ENCODE measurements around the gene BLVRA.
A peak's percentile ranks its signal among the peaks of the same experiment; 100 is the strongest.
"Not testable (repeated sequence)": the region's sequence is repeated elsewhere in the genome, so short reads cannot be mapped to it uniquely, and the experiment has no call there.

BLVRA gene

DNA sequence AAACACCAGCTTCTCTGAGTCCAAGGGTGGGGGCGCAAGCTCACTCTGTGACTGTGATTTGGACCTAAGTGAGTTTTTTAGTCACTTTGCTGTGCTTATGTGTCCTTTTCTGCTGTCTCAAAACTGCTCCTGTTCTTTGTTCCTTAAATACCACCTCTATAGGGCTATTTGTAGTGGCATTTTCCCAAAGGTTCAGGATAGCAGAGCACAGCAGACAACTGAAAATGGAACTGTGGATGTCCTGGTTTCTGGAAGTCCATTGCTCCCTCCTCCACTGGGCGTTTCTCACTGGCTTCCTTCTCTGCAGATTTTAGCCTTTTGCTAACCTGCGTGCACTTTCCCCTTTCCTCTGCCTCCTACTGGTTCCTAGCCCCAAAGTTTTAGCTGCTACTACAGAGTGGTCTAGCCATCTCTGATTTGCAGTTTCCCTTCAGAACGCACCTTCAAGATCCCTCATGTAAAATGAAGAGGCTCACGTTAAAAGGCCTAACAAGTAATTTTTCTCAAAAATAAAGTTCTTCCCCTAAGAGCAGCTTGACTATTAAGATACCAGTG, 25.6 kb downstream of the BLVRA start:
- TF ChIP-seq, protein P1, sequence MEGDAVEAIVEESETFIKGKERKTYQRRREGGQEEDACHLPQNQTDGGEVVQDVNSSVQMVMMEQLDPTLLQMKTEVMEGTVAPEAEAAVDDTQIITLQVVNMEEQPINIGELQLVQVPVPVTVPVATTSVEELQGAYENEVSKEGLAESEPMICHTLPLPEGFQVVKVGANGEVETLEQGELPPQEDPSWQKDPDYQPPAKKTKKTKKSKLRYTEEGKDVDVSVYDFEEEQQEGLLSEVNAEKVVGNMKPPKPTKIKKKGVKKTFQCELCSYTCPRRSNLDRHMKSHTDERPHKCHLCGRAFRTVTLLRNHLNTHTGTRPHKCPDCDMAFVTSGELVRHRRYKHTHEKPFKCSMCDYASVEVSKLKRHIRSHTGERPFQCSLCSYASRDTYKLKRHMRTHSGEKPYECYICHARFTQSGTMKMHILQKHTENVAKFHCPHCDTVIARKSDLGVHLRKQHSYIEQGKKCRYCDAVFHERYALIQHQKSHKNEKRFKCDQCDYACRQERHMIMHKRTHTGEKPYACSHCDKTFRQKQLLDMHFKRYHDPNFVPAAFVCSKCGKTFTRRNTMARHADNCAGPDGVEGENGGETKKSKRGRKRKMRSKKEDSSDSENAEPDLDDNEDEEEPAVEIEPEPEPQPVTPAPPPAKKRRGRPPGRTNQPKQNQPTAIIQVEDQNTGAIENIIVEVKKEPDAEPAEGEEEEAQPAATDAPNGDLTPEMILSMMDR (IDR thresholded peaks at IDR 0.05; ENCODE audit: insufficient read depth, low read length, missing control alignments) = no peak

DNA sequence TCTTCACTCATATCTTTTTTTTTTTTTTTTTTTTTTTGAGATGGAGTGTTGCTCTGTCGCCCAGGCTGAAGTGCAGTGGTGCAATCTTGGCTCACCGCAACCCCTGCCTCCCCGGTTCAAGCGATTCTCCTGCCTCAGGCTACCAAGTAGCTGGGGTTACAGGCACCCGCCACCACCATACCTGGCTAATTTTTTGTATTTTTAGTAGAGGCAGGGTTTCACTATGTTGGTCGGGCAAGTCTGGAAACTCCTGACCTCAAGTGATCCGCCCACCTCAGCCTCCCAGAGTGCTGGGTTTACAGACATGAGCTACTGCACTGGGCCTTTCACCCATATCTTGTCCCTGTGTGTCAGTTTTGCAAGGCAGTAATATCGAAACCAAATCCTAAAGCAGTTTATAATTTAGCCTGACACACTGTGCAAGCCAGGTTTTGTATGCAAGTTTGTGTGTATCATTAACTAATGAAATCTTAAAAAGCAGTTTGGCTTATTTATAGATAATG, 26.2 kb downstream of the BLVRA start:
- DNase-seq (ENCODE audit: low read depth, low spot score); H3K4me3 ChIP-seq (ENCODE audit: low read depth, low read length): not testable (repeated sequence)
- ChIA-PET POLR2A (interaction anchor here (1.0 kb wide), 1 partner anchor 19 kb away, joined by 3 read pairs; no protein-coding TSS in a partner anchor), CTCF (interaction anchor here (0.7 to 1.3 kb wide), 3 partner anchors 53 to 85 kb away, joined by 3 to 5 read pairs (median 5); no protein-coding TSS in a partner anchor)

More for the DNA sequence above, 25.6 kb downstream of the BLVRA start:
- DNase-seq (ENCODE audit: low read depth, low spot score) = no peak
- CTCF ChIA-PET = interaction anchor here (0.7 kb wide), 1 partner anchor 85 kb away, joined by 3 read pairs; no protein-coding TSS in a partner anchor
- POLR2A ChIA-PET = no interaction called here
- no peak overlapping the region for H3K4me3 ChIP-seq (ENCODE audit: low read depth, low read length)

DNA sequence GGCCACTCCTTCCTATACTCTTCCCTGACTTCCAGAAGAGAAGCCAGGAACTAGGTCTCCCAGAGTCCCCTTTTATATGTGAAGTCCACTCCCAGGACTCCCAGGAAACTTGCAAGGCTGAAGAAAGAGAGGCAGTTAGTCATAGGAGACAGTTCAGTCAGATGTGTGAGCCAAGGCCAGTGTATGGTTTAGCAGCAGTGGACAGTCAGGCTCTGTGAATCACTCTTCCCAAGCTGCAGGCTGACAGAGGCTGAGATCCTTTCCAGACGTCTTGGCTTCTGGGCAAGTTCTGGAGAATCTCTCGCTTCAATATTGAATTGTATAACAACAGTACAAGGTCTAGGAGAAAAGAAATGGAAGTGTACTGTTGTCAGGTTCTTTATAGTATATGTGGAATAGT, 26.9 kb downstream of the BLVRA start:
- POLR2A ChIA-PET = interaction anchor here (1.0 kb wide), 1 partner anchor 20 kb away, joined by 3 read pairs; no protein-coding TSS in a partner anchor
- peak; percentile 55 for DNase-seq (ENCODE audit: low read depth, low spot score)
- TF ChIP-seq, protein P1 (IDR thresholded peaks at IDR 0.05; ENCODE audit: insufficient read depth, low read length, missing control alignments) = no peak
- CTCF ChIA-PET = interaction anchor here (0.7 to 1.3 kb wide), 3 partner anchors 53 to 203 kb away, joined by 3 to 5 read pairs (median 5); partner anchors contain the start of gene STK17A
- H3K4me3 ChIP-seq (ENCODE audit: low read depth, low read length) = no peak overlapping the region

DNA sequence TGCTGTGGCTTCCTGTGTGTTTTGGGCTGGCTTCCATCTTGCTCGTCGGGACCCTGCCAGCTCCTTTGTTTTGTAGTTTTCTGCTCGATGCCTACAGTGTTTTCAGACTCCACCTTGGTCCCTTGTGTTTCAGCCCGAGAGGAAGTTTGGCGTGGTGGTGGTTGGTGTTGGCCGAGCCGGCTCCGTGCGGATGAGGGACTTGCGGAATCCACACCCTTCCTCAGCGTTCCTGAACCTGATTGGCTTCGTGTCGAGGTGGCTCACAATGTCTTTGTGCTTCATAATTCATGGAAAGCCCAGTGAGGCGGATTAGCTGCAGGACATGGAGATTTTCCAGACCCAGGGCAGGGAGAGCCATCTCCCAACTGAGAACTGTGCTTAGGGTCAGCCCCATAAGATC, 29.3 kb downstream of the BLVRA start:
- no peak overlapping the region for H3K4me3 ChIP-seq (ENCODE audit: low read depth, low read length)
- no peak for DNase-seq (ENCODE audit: low read depth, low spot score)
- CTCF ChIA-PET = interaction anchor here (0.7 to 1.4 kb wide), 2 partner anchors 11 to 51 kb away, joined by 3 to 4 read pairs; no protein-coding TSS in a partner anchor
- POLR2A ChIA-PET = no interaction called here
- TF ChIP-seq, protein P1 (IDR thresholded peaks at IDR 0.05; ENCODE audit: insufficient read depth, low read length, missing control alignments) = no peak

DNA sequence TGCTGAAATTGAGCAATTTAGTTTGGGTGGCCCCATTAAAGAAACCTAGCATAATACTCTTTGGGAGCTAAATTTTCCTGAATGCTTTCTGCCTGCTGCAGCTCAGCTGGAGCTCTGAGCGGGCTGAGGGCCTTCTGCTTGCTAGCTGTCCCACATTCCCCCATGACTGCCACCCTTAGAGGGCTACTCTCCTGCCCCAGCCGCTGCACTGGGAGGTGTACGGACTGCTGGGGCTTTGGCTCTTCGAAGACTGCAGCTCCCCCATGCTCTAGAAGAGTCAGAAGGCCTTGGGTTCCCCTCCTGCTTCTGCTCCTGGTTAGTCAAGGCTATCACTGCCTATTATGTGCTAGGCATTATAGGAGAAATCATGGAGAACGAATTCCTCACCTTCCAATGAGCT, 31.5 kb downstream of the BLVRA start:
- CTCF ChIA-PET = interaction anchor here (1.3 to 4.0 kb wide), 2 partner anchors 49 to 208 kb away, joined by 6 to 12 read pairs; partner anchors contain the start of gene STK17A
- no peak for DNase-seq (ENCODE audit: low read depth, low spot score)
- POLR2A ChIA-PET = no interaction called here
- TF ChIP-seq, protein P1 (IDR thresholded peaks at IDR 0.05; ENCODE audit: insufficient read depth, low read length, missing control alignments) = no peak
- no peak overlapping the region for H3K4me3 ChIP-seq (ENCODE audit: low read depth, low read length)

DNA sequence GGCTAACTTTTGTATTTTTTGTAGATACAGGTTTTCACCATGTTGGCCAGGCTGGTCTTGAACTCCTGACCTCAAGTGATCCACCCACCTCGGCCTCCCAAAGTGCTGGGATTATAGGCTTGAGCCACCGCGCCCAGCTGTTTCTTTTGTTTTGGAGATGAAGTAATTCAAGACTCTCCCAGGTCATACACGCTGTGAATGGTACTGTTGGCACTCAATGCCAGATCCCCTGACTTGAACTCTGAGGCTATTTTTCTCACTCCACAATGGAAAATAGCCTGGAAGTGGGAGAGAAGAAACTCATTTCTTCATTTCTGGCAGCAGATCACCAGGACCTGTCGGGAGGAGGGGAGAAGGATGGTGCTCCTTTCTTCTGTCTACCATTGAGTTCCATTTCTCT, 32.4 kb downstream of the BLVRA start:
- DNase-seq (ENCODE audit: low read depth, low spot score) = no peak
- TF ChIP-seq, protein P1 (IDR thresholded peaks at IDR 0.05; ENCODE audit: insufficient read depth, low read length, missing control alignments) = no peak
- POLR2A ChIA-PET = no interaction called here
- no peak overlapping the region for H3K4me3 ChIP-seq (ENCODE audit: low read depth, low read length)
- CTCF ChIA-PET = interaction anchor here (0.6 to 4.0 kb wide), 2 partner anchors 48 to 69 kb away, joined by 3 to 12 read pairs; no protein-coding TSS in a partner anchor
